RCC 7860 (cell line): ENCODE data around the gene EFNB3.

Experiments
- DNase-seq: peaks from one replicate; pipeline ENCODE4 v3.0.0-alpha.2; 2015; ENCODE audit warnings: low spot score
- FAIRE-seq: peaks from 2 replicates; lab custom pipeline; 2012; peaks lifted over from hg19 to GRCh38; lab: Jason Lieb, UNC

Gene EFNB3

GRCh38 chr17:7716901-7717755 is 12.1 kb downstream of the EFNB3 start, which contains the start of gene DNAH2:
DNAH2 (plus strand) TSS chr17:7717744; CDS start chr17:7719735, 1,991 bp downstream.
- DNase-seq (peak; percentile 64), FAIRE-seq (no peak)

DNA sequence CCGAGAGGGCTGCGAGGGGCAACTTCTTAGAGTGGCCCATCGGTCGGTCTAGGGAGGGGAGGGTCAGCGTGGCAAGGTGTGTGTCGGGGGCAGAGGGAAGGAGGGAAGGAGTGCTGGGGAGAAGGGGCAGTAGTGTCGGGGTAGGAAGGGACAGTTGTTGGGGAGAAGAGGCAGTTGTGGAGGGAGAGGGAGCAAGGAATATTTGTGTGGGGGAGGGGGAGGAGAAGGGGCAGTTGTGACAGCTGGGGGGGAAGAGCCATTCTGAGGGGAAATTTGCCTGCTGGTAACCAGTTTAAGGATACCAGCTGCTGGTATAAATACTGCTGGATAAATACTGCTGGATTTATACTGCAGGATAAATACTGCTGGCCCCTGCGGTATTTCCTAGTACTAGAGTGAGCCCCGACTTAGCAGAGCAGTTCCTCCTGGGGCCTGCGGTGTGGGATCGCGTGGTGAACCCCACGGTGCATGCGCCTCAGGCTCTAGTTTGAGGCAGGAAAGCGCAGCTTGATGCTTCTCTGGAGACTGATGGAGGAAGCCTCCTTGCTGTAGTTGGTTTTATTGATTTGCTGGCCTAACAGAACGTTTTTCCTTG is 12.9 kb downstream of the EFNB3 start:
- no peak for FAIRE-seq
- no peak for DNase-seq

- DNase-seq: no peak
- FAIRE-seq: no peak
Measured at GRCh38 chr17:7719661-7720060, 14.7 kb downstream of the EFNB3 start.

GRCh38 chr17:7720125-7720524 is 15.1 kb downstream of the EFNB3 start:
- no peak for FAIRE-seq
- no peak for DNase-seq

DNA sequence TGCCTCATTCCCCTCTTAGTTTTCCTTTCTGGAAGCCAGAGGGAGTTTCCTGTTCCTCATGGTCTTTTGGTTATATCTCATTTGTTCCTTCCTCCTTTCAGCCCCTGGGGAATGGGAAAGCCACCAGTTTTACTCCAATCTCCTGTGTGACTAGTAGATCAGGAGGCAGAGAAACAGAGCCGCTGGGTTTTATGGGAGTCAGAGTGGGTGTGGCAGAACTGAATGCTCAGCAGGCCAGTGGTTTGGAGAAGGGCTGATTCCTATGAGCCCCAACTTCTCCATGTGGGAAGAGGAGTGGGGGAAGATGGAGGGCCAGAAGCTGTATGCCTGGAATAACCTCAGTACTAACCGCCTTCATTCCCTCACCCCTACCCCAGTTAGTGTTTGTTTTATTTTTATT is 16.6 kb downstream of the EFNB3 start:
- FAIRE-seq (no peak), DNase-seq (no peak)

GRCh38 chr17:7727886-7728285 is 22.9 kb downstream of the EFNB3 start:
- DNase-seq: no peak
- no peak for FAIRE-seq

GRCh38 chr17:7729816-7730215 is 24.8 kb downstream of the EFNB3 start:
- DNase-seq: no peak

DNA sequence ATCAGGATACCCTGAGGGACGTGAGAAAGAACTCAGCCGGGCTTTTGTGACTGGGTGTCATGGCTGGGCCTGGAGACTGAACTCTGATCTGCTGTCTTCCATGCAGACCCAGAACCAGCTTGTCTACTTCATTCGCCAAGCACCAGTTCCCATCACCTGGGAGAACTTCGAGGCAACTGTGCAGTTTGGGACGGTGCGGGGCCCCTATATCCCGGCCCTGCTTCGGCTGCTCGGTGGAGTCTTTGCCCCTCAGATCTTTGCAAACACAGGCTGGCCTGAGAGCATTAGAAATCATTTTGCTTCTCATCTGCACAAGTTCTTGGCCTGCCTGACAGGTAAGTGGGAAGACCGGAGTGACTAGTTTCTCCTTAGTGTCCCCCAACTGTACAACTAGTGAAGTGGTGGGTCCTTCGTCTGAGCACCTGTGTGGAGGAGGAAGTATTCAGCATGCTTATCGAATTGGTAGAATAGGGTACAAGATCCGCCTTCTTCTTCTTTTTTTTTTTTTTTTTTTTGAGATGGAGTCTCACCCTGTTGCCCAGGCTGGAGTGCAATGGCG is 28.1 kb downstream of the EFNB3 start:
- DNase-seq: no peak
- no peak for FAIRE-seq

More at GRCh38 chr17:7729816-7730215, 24.8 kb downstream of the EFNB3 start:
- no peak for FAIRE-seq

DNA sequence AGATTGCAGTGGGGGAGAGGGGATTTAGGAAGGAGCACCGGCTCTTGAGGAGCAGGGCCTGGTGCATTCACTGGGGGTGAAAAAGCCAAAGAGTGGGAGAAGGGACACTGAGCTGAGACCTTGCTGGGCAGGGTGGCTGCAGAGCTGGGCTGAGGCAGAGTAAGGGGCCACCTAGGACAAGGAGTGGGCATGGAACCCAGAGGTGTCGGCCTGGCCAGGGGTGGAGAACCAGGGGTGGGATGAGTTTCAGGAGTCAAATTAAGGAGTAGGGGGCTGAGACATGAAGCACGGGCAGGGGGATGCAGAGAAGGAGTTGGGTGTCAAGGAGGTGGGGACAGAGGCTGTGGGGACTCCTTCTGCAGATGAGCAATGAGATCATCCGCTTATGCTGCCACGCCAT is 32.6 kb downstream of the EFNB3 start:
- DNase-seq (no peak), FAIRE-seq (no peak)

DNA sequence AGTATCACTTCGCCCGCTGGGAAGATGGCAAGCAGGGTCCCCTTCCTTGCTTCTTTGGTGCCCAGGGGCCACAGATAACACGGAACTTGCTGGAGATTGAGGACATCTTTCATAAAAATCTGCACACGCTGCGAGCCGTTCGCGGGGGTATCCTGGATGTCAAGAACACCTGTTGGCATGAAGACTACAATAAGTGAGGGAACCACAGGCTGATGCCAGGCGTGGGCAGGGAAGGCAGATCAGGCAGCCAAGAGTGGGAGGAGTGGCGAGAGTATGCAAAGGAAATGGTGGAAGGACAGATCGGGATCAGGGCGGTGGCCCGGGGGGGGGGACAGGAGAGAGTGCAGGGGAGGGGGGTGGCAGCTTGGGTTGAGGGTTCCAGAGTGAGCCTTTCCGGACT is 34.7 kb downstream of the EFNB3 start:
- no peak for FAIRE-seq
- no peak for DNase-seq

DNA sequence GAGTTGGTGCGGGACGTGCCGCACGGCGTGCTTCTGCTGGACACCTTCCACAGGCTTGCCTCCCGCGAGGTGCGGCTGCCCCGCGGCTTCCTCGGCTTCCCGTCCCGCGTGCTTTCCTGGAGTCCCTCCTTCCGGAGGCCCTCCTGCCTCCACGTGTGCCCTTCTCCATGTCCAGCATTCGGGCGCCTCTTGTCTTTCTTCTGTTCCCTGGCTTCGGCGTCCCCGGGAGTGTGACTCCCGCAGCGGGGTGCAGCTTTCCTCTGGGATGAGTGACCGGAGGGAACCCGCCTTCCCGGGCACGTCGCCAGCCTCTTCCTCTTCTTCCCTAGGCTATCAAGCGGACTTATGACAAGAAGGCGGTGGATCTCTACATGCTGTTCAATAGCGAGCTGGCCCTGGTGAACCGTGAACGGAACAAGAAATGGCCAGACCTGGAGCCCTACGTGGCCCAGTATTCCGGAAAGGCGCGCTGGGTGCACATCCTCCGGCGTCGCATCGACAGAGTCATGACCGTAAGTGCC is 35.5 kb downstream of the EFNB3 start:
- FAIRE-seq (no peak), DNase-seq (no peak)

GRCh38 chr17:7742729-7743128 is 37.7 kb downstream of the EFNB3 start:
- DNase-seq: no peak
- no peak for FAIRE-seq

DNA sequence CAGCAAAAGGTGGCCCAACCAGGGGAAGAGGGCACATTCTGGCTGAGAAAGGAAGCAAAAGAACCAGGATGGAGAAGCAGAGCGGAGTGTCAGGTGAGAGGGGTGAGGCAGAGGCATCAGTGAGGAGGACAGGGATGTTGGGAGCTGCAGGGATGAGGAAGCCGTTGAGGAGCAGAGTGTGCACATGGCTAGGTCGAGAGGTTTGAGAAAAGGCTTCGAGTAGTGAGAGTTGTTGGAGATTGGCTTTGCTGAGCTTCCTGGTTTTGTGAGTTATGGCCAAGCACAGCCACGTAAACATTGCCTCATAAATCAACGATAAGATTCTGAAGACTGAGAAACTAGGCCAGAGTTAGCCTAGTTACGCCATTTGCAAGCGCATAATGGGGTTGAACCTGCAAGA is 39.4 kb downstream of the EFNB3 start:
- DNase-seq (no peak), FAIRE-seq (no peak)

- DNase-seq: peak; percentile 56
- FAIRE-seq: peak; percentile 10
Measured at GRCh38 chr17:7745748-7746470, 40.9 kb downstream of the EFNB3 start.

DNA sequence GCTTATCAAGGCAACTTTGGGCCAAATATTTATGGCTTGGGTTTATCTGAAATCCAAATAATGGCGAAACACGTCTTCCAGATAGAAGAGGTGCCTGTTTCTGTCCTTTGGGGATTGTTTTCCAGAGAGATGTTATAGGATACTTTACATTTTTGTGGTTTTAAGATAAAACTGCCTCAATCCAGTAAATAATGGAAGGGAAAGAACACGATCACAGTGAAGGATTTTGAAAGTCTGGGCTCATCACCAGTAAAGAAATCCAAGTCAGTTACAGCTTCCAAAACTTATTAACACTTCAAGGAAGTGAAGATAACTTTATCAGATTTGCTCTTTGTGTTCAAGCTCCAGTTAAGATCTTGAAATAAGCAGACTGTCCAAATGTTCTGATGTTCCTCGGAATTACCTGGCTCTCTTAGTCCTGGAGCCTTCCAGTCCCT is 42.7 kb downstream of the EFNB3 start:
- no peak for DNase-seq

GRCh38 chr17:7748076-7748775 is 43.2 kb downstream of the EFNB3 start:
- DNase-seq (no peak), FAIRE-seq (no peak)

More for the DNA sequence above, 42.7 kb downstream of the EFNB3 start:
- no peak for FAIRE-seq

DNA sequence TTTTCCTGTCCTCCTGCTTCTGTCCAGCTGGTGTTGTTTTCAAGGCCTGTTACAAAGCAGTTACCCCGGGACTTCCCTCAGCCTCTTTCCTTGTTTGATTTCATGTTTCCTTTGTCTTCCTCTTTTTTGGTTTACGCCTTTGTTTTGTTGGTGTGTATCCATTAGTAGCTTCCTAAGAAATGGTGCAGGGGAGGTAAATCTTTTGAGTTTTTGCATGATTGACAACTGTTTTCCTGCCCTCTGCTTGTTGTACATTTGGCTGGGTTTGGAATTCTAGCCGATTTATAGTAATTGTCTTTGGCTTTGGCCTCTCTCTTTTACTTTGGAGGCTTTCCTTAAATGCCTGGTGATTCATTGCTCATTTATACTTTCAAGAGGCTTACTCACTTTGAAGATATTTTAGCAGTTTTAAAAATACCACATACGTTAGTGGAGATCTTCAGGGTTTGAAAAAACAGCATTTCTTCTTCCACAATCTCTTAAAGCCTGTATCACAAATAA is 45.4 kb downstream of the EFNB3 start:
- peak; percentile 93 for FAIRE-seq
- peak; percentile 78 for DNase-seq

DNA sequence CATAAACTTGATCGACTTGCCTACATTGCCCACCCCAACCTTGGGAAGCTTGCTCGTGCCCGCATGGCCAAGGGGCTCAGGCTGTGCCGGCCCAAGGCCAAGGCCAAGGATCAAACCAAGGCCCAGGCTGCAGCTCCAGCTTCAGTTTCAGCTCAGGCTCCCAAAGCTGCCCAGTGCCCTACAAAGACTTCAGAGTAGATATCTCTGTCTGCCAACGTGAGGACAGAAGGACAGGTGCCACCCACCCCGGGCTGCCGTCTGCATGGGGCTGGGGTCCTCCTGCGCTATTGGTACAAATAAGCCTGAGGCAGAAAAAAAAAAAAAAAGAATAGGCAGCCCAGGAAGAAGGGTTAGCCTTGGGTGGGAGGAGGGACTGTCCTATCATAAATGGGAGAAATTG is 49.7 kb downstream of the EFNB3 start:
- FAIRE-seq (no peak), DNase-seq (no peak)

DNA sequence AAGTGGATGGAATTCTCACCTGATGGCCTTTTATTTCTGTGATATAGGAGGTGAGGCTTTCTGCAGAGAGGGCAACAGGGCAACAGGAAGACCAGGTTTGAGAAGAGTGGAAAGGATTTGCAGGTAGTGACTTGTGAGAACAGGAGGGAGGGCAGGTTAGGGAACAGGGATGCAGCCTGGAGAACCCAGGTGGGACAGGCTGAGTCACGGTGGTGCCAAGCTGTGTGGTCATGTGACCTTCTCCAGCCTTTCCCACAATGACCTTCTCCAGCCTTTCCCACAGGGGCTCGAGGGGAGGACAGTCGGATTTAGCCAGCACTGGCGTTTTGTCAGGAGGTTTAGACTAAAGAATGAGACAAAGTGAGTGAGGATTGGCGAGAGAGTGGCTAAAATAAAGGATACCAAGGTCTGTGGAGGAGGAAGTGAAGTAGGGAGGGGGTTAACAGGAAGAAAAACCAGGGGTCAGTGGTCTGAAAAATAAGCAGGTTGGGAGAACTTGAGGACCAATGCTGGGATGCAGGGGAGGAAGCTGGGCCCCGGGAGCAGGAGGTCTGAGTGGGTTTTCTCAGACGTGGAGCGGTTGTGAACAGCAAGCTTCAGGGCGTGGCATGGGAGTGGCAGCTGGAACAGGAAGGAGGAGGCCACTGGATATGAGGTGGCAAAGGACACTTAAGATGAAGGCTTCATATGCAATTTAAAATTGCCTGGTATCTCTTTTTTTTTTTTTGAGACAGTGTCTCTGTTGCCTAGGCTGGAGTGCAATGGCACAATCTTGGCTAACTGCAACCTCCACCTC is 50.3 kb downstream of the EFNB3 start:
- DNase-seq (no peak), FAIRE-seq (no peak)
